ENCODE data around the gene TCHH. TPM values are rescaled to one million over a fixed set of nuclear protein-coding genes. Genes with fewer than 3 reads are reported as not detected.

The TCHH gene
- not detected in 2 replicates for total RNA-seq

GRCh38 chr1:152115344-152115743, at the start of gene TCHH:
TCHH (minus strand) TSS chr1:152115444; CDS start chr1:152114080, 1,364 bp downstream.
- no peak for ATAC-seq (ENCODE audit: low read depth)
- no peaks in the 10 kb centered on the region for H3K36me3 Mint-ChIP-seq (ENCODE audit: low read depth)
- no peaks in the 10 kb centered on the region for H3K4me1 Mint-ChIP-seq
- no peak within 1 kb of the TSS for H3K4me3 Mint-ChIP-seq
- POLR2A ChIA-PET = no interaction called here
- no peak for DNase-seq
- CTCF ChIA-PET = no interaction called here
- H3K27me3 Mint-ChIP-seq = peaks cover 32% of the 10 kb centered on the region
- no peak within 1 kb of the TSS for H3K27ac Mint-ChIP-seq
- no peak for TF ChIP-seq CTCF (IDR thresholded peaks at IDR 0.05)
- intact Hi-C loops (cut with micrococcal nuclease) = no loop called here
- H3K9me3 Mint-ChIP-seq = no peaks in the 10 kb centered on the region

- DNase-seq (no peak), ATAC-seq (ENCODE audit: low read depth) (no peak)
- peaks cover 31% of the 10 kb centered on the region for H3K27me3 Mint-ChIP-seq
- intact Hi-C loops (cut with micrococcal nuclease) = no loop called here
- no peaks in the 10 kb centered on the region for H3K9me3 Mint-ChIP-seq
- peaks cover 23% of the 10 kb centered on the region for H3K4me1 Mint-ChIP-seq
- no peak for TF ChIP-seq CTCF (IDR thresholded peaks at IDR 0.05)
- POLR2A ChIA-PET = no interaction called here
- H3K4me3 Mint-ChIP-seq = no peak overlapping the region
- H3K36me3 Mint-ChIP-seq (ENCODE audit: low read depth) = no peaks in the 10 kb centered on the region
- H3K27ac Mint-ChIP-seq = no peak overlapping the region
- CTCF ChIA-PET = no interaction called here
Measured at GRCh38 chr1:152164517-152165136, 49.4 kb upstream of the TCHH start.

- no peaks in the 10 kb centered on the region for H3K9me3 Mint-ChIP-seq
- no peak overlapping the region for H3K4me3 Mint-ChIP-seq
- peaks cover 27% of the 10 kb centered on the region for H3K27me3 Mint-ChIP-seq
Measured at GRCh38 chr1:152162792-152163463, 47.7 kb upstream of the TCHH start.

GRCh38 chr1:152160576-152160975, 45.3 kb upstream of the TCHH start:
- TF ChIP-seq CTCF (IDR thresholded peaks at IDR 0.05) = no peak
- no peaks in the 10 kb centered on the region for H3K36me3 Mint-ChIP-seq (ENCODE audit: low read depth)
- H3K27ac Mint-ChIP-seq = no peak overlapping the region
- ATAC-seq (ENCODE audit: low read depth) (no peak), DNase-seq (no peak)
- H3K4me1 Mint-ChIP-seq = peaks cover 13% of the 10 kb centered on the region
- no peak overlapping the region for H3K4me3 Mint-ChIP-seq
- H3K9me3 Mint-ChIP-seq = no peaks in the 10 kb centered on the region
- intact Hi-C loops (cut with micrococcal nuclease) = no loop called here
- peaks cover 15% of the 10 kb centered on the region for H3K27me3 Mint-ChIP-seq
- CTCF ChIA-PET = no interaction called here
- POLR2A ChIA-PET = no interaction called here

More at GRCh38 chr1:152162792-152163463, 47.7 kb upstream of the TCHH start:
- no peak for TF ChIP-seq CTCF (IDR thresholded peaks at IDR 0.05)
- ChIA-PET CTCF (interaction anchor here (0.8 to 1.7 kb wide), 2 partner anchors 18 to 295 kb away, joined by 3 to 4 read pairs; no protein-coding TSS in a partner anchor), POLR2A (no interaction called here)
- ATAC-seq (ENCODE audit: low read depth) = no peak
- no peak overlapping the region for H3K27ac Mint-ChIP-seq
- no peaks in the 10 kb centered on the region for H3K36me3 Mint-ChIP-seq (ENCODE audit: low read depth)
- intact Hi-C loops (cut with micrococcal nuclease) = no loop called here
- DNase-seq = no peak
- H3K4me1 Mint-ChIP-seq = peaks cover 23% of the 10 kb centered on the region

GRCh38 chr1:152159144-152159543, 43.9 kb upstream of the TCHH start, which contains the start of gene RPTN:
RPTN (minus strand) TSS chr1:152159228; CDS start chr1:152157889, 1,339 bp downstream.
- ChIA-PET POLR2A (no interaction called here), CTCF (interaction anchor here (1.2 kb wide), 1 partner anchor 26 kb away, joined by 3 read pairs; no protein-coding TSS in a partner anchor)
- H3K4me3 Mint-ChIP-seq = no peak within 1 kb of the TSS
- H3K27ac Mint-ChIP-seq = no peak within 1 kb of the TSS
- intact Hi-C loops (cut with micrococcal nuclease) = no loop called here
- peaks cover 4% of the 10 kb centered on the region for H3K4me1 Mint-ChIP-seq
- no peak for TF ChIP-seq CTCF (IDR thresholded peaks at IDR 0.05)
- peaks cover 12% of the 10 kb centered on the region for H3K27me3 Mint-ChIP-seq
- no peaks in the 10 kb centered on the region for H3K9me3 Mint-ChIP-seq
- DNase-seq = no peak
- no peaks in the 10 kb centered on the region for H3K36me3 Mint-ChIP-seq (ENCODE audit: low read depth)
- ATAC-seq (ENCODE audit: low read depth) = no peak

Measured in activated B cell treated with CpG ODN at 0.5 μM for 24 hours (primary cell).